Loucy (cell line): ENCODE data around the gene IFNA1.

Experiments
- H2AFZ ChIP-seq: fragments of 200-600 bp; sonication (generic); 2 replicates; pipeline ENCODE4 v1.6.0; 2016; ENCODE audit warnings: antibody characterized with exemption, mild to moderate bottlenecking, low read length, moderate library complexity
- H3F3A ChIP-seq: fragments of 200-600 bp; 2 replicates; pipeline ENCODE4 v1.6.0; 2016; ENCODE audit warnings: antibody characterized with exemption, low read depth, mild to moderate bottlenecking
- H3K27me3 ChIP-seq: fragments of 200-600 bp; sonication (generic); 2 replicates; pipeline ENCODE4 v1.6.1; 2014; ENCODE audit warnings: low read length, mild to moderate bottlenecking; ENCODE audit not compliant: insufficient read depth, poor library complexity, severe bottlenecking
- H3K36me3 ChIP-seq: fragments of 200-600 bp; sonication (generic); 2 replicates; pipeline ENCODE4 v1.6.1; 2016; ENCODE audit warnings: low read length; ENCODE audit not compliant: insufficient read depth
- H3K4me1 ChIP-seq: fragments of 200-600 bp; sonication (generic); 2 replicates; pipeline ENCODE4 v1.5.1; 2014; ENCODE audit warnings: low read length, mild to moderate bottlenecking; ENCODE audit not compliant: insufficient read depth, poor library complexity, severe bottlenecking
- H3K4me2 ChIP-seq: fragments of 200-600 bp; sonication (generic); 2 replicates; pipeline ENCODE4 v1.6.0; 2014; ENCODE audit warnings: antibody characterized with exemption, low read length, low read depth, mild to moderate bottlenecking; ENCODE audit not compliant: poor library complexity, severe bottlenecking
- H3K4me3 ChIP-seq: fragments of 200-600 bp; sonication (generic); 2 replicates; pipeline ENCODE4 v1.5.1; 2014; ENCODE audit warnings: low read length, mild to moderate bottlenecking, mixed read lengths; ENCODE audit not compliant: poor library complexity, severe bottlenecking
- H3K79me2 ChIP-seq: fragments of 200-600 bp; sonication (generic); 2 replicates; pipeline ENCODE4 v1.6.1; 2014; ENCODE audit warnings: low read length; ENCODE audit not compliant: insufficient read depth
- H3K9ac ChIP-seq: fragments of 200-600 bp; sonication (generic); 2 replicates; pipeline ENCODE4 v1.6.0; 2014; ENCODE audit warnings: mild to moderate bottlenecking, low read depth, low read length, moderate library complexity; ENCODE audit not compliant: poor library complexity, severe bottlenecking
- H3K9me2 ChIP-seq: fragments of 200-600 bp; sonication (generic); replicated peaks from 2 replicates; pipeline ENCODE4 v1.6.1; 2016; ENCODE audit warnings: low read depth, low read length, mixed read lengths
- H3K9me3 ChIP-seq: fragments of 200-600 bp; sonication (generic); 2 replicates; pipeline ENCODE4 v1.6.1; 2014; ENCODE audit warnings: mild to moderate bottlenecking, antibody characterized with exemption, low read length, low read depth; ENCODE audit not compliant: insufficient read depth
- H4K20me1 ChIP-seq: fragments of 200-600 bp; sonication (generic); 2 replicates; pipeline ENCODE4 v1.6.0; 2014; ENCODE audit warnings: antibody characterized with exemption, low read length, mild to moderate bottlenecking; ENCODE audit not compliant: insufficient read depth, poor library complexity, severe bottlenecking
- CTCF ChIP-seq: fragments of 200-600 bp; sonication (generic); conservative IDR thresholded peaks from 2 replicates; pipeline ENCODE4 v1.5.1; 2014; ENCODE audit warnings: mild to moderate bottlenecking, antibody characterized with exemption, low read length
- EZH2phosphoT487 ChIP-seq: fragments of 200-600 bp; IDR thresholded peaks from 2 replicates; pipeline ENCODE4 v1.6.1; 2018; ENCODE audit warnings: antibody characterized with exemption, mild to moderate bottlenecking, moderate library complexity, borderline replicate concordance

Gene IFNA1

GRCh38 chr9:21404146-21404545 lies 36.1 kb upstream of the IFNA1 start:
- TF ChIP-seq CTCF (no peak), EZH2phosphoT487 (no peak)

GRCh38 chr9:21408817-21409216 lies 31.4 kb upstream of the IFNA1 start, which contains the start of gene IFNA8:
Gene IFNA8 (plus strand): TSS chr9:21409117. CDS start chr9:21409177, 60 bp downstream.
- TF ChIP-seq EZH2phosphoT487 (no peak), CTCF (no peak)
- Histone ChIP-seq H3K9ac (no peak within 1 kb of the TSS), H3K36me3 (no peaks in the 10 kb centered on the region), H3K4me2 (no peak within 1 kb of the TSS), H3K9me2 (no peaks in the 10 kb centered on the region), H3K79me2 (no peaks in the 10 kb centered on the region), H3F3A (no peaks in the 10 kb centered on the region), H2AFZ (no peak within 1 kb of the TSS), H3K4me3 (no peak within 1 kb of the TSS), H3K4me1 (no peaks in the 10 kb centered on the region), H3K9me3 (no peaks in the 10 kb centered on the region), H4K20me1 (no peaks in the 10 kb centered on the region), H3K27me3 (no peaks in the 10 kb centered on the region)

More at GRCh38 chr9:21404146-21404545, 36.1 kb upstream of the IFNA1 start:
- Histone ChIP-seq H3K36me3 (no peaks in the 10 kb centered on the region), H4K20me1 (no peaks in the 10 kb centered on the region), H2AFZ (no peak overlapping the region), H3K27me3 (no peaks in the 10 kb centered on the region), H3F3A (no peaks in the 10 kb centered on the region), H3K4me1 (no peaks in the 10 kb centered on the region), H3K4me3 (no peak overlapping the region), H3K9me3 (no peaks in the 10 kb centered on the region), H3K79me2 (no peaks in the 10 kb centered on the region), H3K9me2 (no peaks in the 10 kb centered on the region), H3K4me2 (no peak overlapping the region), H3K9ac (no peak overlapping the region)

- Histone ChIP-seq H3K9me2 (no peaks in the 10 kb centered on the region), H3K9me3 (no peaks in the 10 kb centered on the region), H3K4me3 (no peak overlapping the region), H3K4me2 (no peak overlapping the region), H3K9ac (no peak overlapping the region), H3F3A (no peaks in the 10 kb centered on the region), H3K79me2 (no peaks in the 10 kb centered on the region), H3K27me3 (no peaks in the 10 kb centered on the region), H2AFZ (no peak overlapping the region), H3K36me3 (no peaks in the 10 kb centered on the region), H3K4me1 (no peaks in the 10 kb centered on the region), H4K20me1 (no peaks in the 10 kb centered on the region)
- TF ChIP-seq CTCF = no peak
- no peak for TF ChIP-seq EZH2phosphoT487
Observed at GRCh38 chr9:21412107-21412506, 28.1 kb upstream of the IFNA1 start.
